BLaER1 (cell line): ENCODE measurements around the gene SERF2.
A peak's percentile ranks its signal among the peaks of the same experiment; 100 is the strongest.
"Not testable (repeated sequence)": the region's sequence is repeated elsewhere in the genome, so short reads cannot be mapped to it uniquely, and the experiment has no call there.

Source experiments
- H3K27ac ChIP-seq: shearing (Covaris generic); formaldehyde crosslinking; 2 replicates; pipeline ENCODE4 v1.8.1; 2022
- H3K27me3 ChIP-seq: shearing (Covaris generic); formaldehyde crosslinking; 2 replicates; pipeline ENCODE4 v1.8.1; 2022
- H3K36me3 ChIP-seq: shearing (Covaris generic); formaldehyde crosslinking; 2 replicates; pipeline ENCODE4 v1.8.1; 2022
- H3K4me1 ChIP-seq: shearing (Covaris generic); formaldehyde crosslinking; 2 replicates; pipeline ENCODE4 v1.8.1; 2022
- H3K4me2 ChIP-seq: shearing (Covaris generic); formaldehyde crosslinking; 2 replicates; pipeline ENCODE4 v1.8.1; 2022
- H3K4me3 ChIP-seq: shearing (Covaris generic); formaldehyde crosslinking; 2 replicates; pipeline ENCODE4 v1.8.1; 2022
- H3K9ac ChIP-seq: shearing (Covaris generic); formaldehyde crosslinking; 2 replicates; pipeline ENCODE4 v1.8.1; 2022
- H3K9me3 ChIP-seq: shearing (Covaris generic); formaldehyde crosslinking; 2 replicates; pipeline ENCODE4 v1.8.1; 2022
- H4K20me1 ChIP-seq: shearing (Covaris generic); formaldehyde crosslinking; 2 replicates; pipeline ENCODE4 v1.8.1; 2022
- Cebpa-rat ChIP-seq: shearing (Covaris generic); IDR thresholded peaks from 2 replicates; pipeline ENCODE4 v1.8.1; 2022

The SERF2 gene

GRCh38 chr15:43791993-43792760, at the start of gene SERF2:
Gene SERF2, plus strand, starts transcription at chr15:43792320. Its CDS starts 57 bp downstream, at chr15:43792377.
- H3K4me3 ChIP-seq: peak within 1 kb of the TSS; percentile 99
- H3K27ac ChIP-seq: peak within 1 kb of the TSS; percentile 95
- no peaks in the 10 kb centered on the region for H3K9me3 ChIP-seq
- peak within 1 kb of the TSS; percentile 98 for H3K9ac ChIP-seq
- peaks cover 47% of the 10 kb centered on the region for H4K20me1 ChIP-seq
- no peak for TF ChIP-seq Cebpa-rat
- peaks cover 42% of the 10 kb centered on the region for H3K36me3 ChIP-seq
- peak within 1 kb of the TSS; percentile 94 for H3K4me2 ChIP-seq
- no peaks in the 10 kb centered on the region for H3K27me3 ChIP-seq
- peaks cover 35% of the 10 kb centered on the region for H3K4me1 ChIP-seq

- H4K20me1 ChIP-seq: peaks cover 46% of the 10 kb centered on the region
- H3K4me1 ChIP-seq: peaks cover 43% of the 10 kb centered on the region
- peak within 1 kb of the TSS; percentile 84 for H3K4me3 ChIP-seq
- H3K4me2 ChIP-seq: peak within 1 kb of the TSS; percentile 87
- peak within 1 kb of the TSS; percentile 95 for H3K27ac ChIP-seq
- not testable (repeated sequence) for H3K36me3 ChIP-seq, H3K27me3 ChIP-seq, H3K9me3 ChIP-seq
- H3K9ac ChIP-seq: peak within 1 kb of the TSS; percentile 96
These were observed 45.7 kb upstream of the SERF2 start, which contains the start of gene PDIA3 for GRCh38 chr15:43746245-43746902. Gene PDIA3, plus strand, starts transcription at chr15:43746438. Its CDS starts 102 bp downstream, at chr15:43746540.

GRCh38 chr15:43746903-43747309, 45.2 kb upstream of the SERF2 start:
- Histone ChIP-seq H3K27ac (peak overlapping the region; percentile 95), H3K9ac (peak overlapping the region; percentile 96), H4K20me1 (peaks cover 51% of the 10 kb centered on the region), H3K36me3 (peaks cover 14% of the 10 kb centered on the region), H3K4me3 (peak overlapping the region; percentile 84), H3K4me2 (peak overlapping the region; percentile 87), H3K4me1 (peaks cover 46% of the 10 kb centered on the region)
- H3K9me3 ChIP-seq, H3K27me3 ChIP-seq: not testable (repeated sequence)

GRCh38 chr15:43748376-43748775, 43.7 kb upstream of the SERF2 start:
- Histone ChIP-seq H3K4me2 (peak overlapping the region; percentile 87), H3K27ac (0 out of 2 replicates have a peak overlapping the region, but pooled peaks have one; percentile 26), H3K9ac (peak overlapping the region; percentile 96; the same call in 1 of the 2 replicates), H4K20me1 (peaks cover 66% of the 10 kb centered on the region), H3K4me3 (0 out of 2 replicates have a peak overlapping the region, but pooled peaks have one; percentile 84), H3K27me3 (no peaks in the 10 kb centered on the region), H3K36me3 (peaks cover 28% of the 10 kb centered on the region), H3K4me1 (peaks cover 46% of the 10 kb centered on the region), H3K9me3 (no peaks in the 10 kb centered on the region)
- TF ChIP-seq Cebpa-rat: no peak

- H3K4me3 ChIP-seq: peak overlapping the region; percentile 49; the same call in 1 of the 2 replicates
- no peaks in the 10 kb centered on the region for H3K9me3 ChIP-seq
- H3K27me3 ChIP-seq: no peaks in the 10 kb centered on the region
- peaks cover 80% of the 10 kb centered on the region for H4K20me1 ChIP-seq
- H3K4me1 ChIP-seq: peaks cover 46% of the 10 kb centered on the region
- H3K36me3 ChIP-seq: peaks cover 43% of the 10 kb centered on the region
- no peak overlapping the region for H3K27ac ChIP-seq
- H3K9ac ChIP-seq: no peak overlapping the region; the same call in 1 of the 2 replicates
- 0 out of 2 replicates have a peak, but pooled peaks have one; percentile 29 for TF ChIP-seq Cebpa-rat
- H3K4me2 ChIP-seq: peak overlapping the region; percentile 87
These were observed 42.3 kb upstream of the SERF2 start for GRCh38 chr15:43749690-43750345.

GRCh38 chr15:43751885-43752284, 40.2 kb upstream of the SERF2 start:
- TF ChIP-seq Cebpa-rat: no peak
- Histone ChIP-seq H3K27me3 (no peaks in the 10 kb centered on the region), H3K9me3 (no peaks in the 10 kb centered on the region), H3K9ac (no peak overlapping the region), H3K27ac (no peak overlapping the region), H3K4me3 (no peak overlapping the region), H3K4me1 (peaks cover 40% of the 10 kb centered on the region), H4K20me1 (peaks cover 100% of the 10 kb centered on the region), H3K36me3 (peaks cover 63% of the 10 kb centered on the region), H3K4me2 (no peak overlapping the region)

GRCh38 chr15:43762824-43763223, 29.3 kb upstream of the SERF2 start:
- Histone ChIP-seq H3K27me3 (no peaks in the 10 kb centered on the region), H3K4me3 (no peak overlapping the region), H3K36me3 (peaks cover 100% of the 10 kb centered on the region), H3K4me1 (no peaks in the 10 kb centered on the region), H4K20me1 (peaks cover 52% of the 10 kb centered on the region), H3K27ac (no peak overlapping the region), H3K4me2 (no peak overlapping the region), H3K9me3 (no peaks in the 10 kb centered on the region), H3K9ac (no peak overlapping the region)
- TF ChIP-seq Cebpa-rat: no peak

GRCh38 chr15:43763819-43764446, 28.2 kb upstream of the SERF2 start:
- Histone ChIP-seq H3K27me3 (no peaks in the 10 kb centered on the region), H4K20me1 (peaks cover 50% of the 10 kb centered on the region), H3K9me3 (no peaks in the 10 kb centered on the region), H3K4me2 (no peak overlapping the region), H3K9ac (no peak overlapping the region), H3K4me1 (no peaks in the 10 kb centered on the region), H3K4me3 (no peak overlapping the region), H3K27ac (no peak overlapping the region), H3K36me3 (peaks cover 100% of the 10 kb centered on the region)
- TF ChIP-seq Cebpa-rat: no peak

GRCh38 chr15:43769584-43770228, 22.4 kb upstream of the SERF2 start:
- H3K9ac ChIP-seq: no peak overlapping the region
- no peak overlapping the region for H3K4me3 ChIP-seq
- H4K20me1 ChIP-seq: peaks cover 62% of the 10 kb centered on the region
- H3K36me3 ChIP-seq: peaks cover 98% of the 10 kb centered on the region
- no peak for TF ChIP-seq Cebpa-rat
- no peak overlapping the region for H3K27ac ChIP-seq
- H3K4me2 ChIP-seq: no peak overlapping the region
- H3K4me1 ChIP-seq: peaks cover 8% of the 10 kb centered on the region
- H3K9me3 ChIP-seq: no peaks in the 10 kb centered on the region
- no peaks in the 10 kb centered on the region for H3K27me3 ChIP-seq
